Measurements from ENCODE around the gene USP5.
A peak's percentile ranks its signal among the peaks of the same experiment; 100 is the strongest.
"Not testable (repeated sequence)": the region's sequence is repeated elsewhere in the genome, so short reads cannot be mapped to it uniquely, and the experiment has no call there.

USP5 gene

GRCh38 chr12:6863586-6864321 is 11.8 kb downstream of the USP5 start:
- no peak for DNase-seq (ENCODE audit: low read depth in 2 of 2)

GRCh38 chr12:6865307-6865706 is 13.4 kb downstream of the USP5 start:
- not testable (repeated sequence) for DNase-seq (ENCODE audit: low read depth in 2 of 2)

GRCh38 chr12:6866163-6866919 is 14.4 kb downstream of the USP5 start:
- DNase-seq (ENCODE audit: low read depth in 2 of 2), result no peak

- no peak for DNase-seq (ENCODE audit: low read depth in 2 of 2)
Observed at GRCh38 chr12:6866920-6867412, 15.0 kb downstream of the USP5 start.

- DNase-seq (ENCODE audit: low read depth in 2 of 2), result no peak
Observed at GRCh38 chr12:6867413-6868210, 15.7 kb downstream of the USP5 start, which contains the start of gene TPI1. Gene TPI1, plus strand, starts transcription at chr12:6867531. Its CDS starts 36 bp downstream, at chr12:6867567.

GRCh38 chr12:6868211-6869048 is 16.5 kb downstream of the USP5 start:
- DNase-seq (ENCODE audit: low read depth in 2 of 2), result no peak

GRCh38 chr12:6869049-6870021 is 17.4 kb downstream of the USP5 start:
- DNase-seq (ENCODE audit: low read depth in 2 of 2), result no peak

- DNase-seq (ENCODE audit: low read depth in 2 of 2), result not testable (repeated sequence)
Observed at GRCh38 chr12:6870304-6870703, 18.4 kb downstream of the USP5 start.

GRCh38 chr12:6871052-6871957 is 19.4 kb downstream of the USP5 start:
- no peak for DNase-seq (ENCODE audit: low read depth in 2 of 2)

GRCh38 chr12:6872073-6873048 is 20.4 kb downstream of the USP5 start:
- DNase-seq (ENCODE audit: low read depth in 2 of 2), result no peak

GRCh38 chr12:6873094-6874014 is 21.4 kb downstream of the USP5 start, which contains the start of gene SPSB2:
Gene SPSB2, minus strand, starts transcription at chr12:6873303. Its CDS starts 402 bp downstream, at chr12:6872901.
- peak; percentile 82 to 85 for DNase-seq (ENCODE audit: low read depth in 2 of 2)

- DNase-seq (ENCODE audit: low read depth in 2 of 2), result not testable (repeated sequence)
Observed at GRCh38 chr12:6874015-6874368, 22.0 kb downstream of the USP5 start.

GRCh38 chr12:6879824-6880223 is 27.9 kb downstream of the USP5 start:
- DNase-seq (ENCODE audit: low read depth in 2 of 2), result not testable (repeated sequence)

- no peak for DNase-seq (ENCODE audit: low read depth in 2 of 2)
Observed at GRCh38 chr12:6883252-6883651, 31.3 kb downstream of the USP5 start.

GRCh38 chr12:6883683-6884082 is 31.7 kb downstream of the USP5 start:
- no peak for DNase-seq (ENCODE audit: low read depth in 2 of 2)

GRCh38 chr12:6884539-6884938 is 32.6 kb downstream of the USP5 start:
- DNase-seq (ENCODE audit: low read depth in 2 of 2), result no peak

All from fibroblast of skin of left quadriceps (primary cell).